IPS-11a (cell line): ENCODE results near the gene GMDS.

Experiments
- H3K4me3 ChIP-seq: one replicate; pipeline ENCODE4 v1.5.1; 2013; ENCODE audit warnings: low read depth, low read length, control low read depth

Gene GMDS

GRCh38 chr6:2181567-2181966 is 63.8 kb downstream of the GMDS start:
- H3K4me3 ChIP-seq: no peak overlapping the region

GRCh38 chr6:2179950-2180349 is 65.5 kb downstream of the GMDS start:
- no peak overlapping the region for H3K4me3 ChIP-seq

DNA sequence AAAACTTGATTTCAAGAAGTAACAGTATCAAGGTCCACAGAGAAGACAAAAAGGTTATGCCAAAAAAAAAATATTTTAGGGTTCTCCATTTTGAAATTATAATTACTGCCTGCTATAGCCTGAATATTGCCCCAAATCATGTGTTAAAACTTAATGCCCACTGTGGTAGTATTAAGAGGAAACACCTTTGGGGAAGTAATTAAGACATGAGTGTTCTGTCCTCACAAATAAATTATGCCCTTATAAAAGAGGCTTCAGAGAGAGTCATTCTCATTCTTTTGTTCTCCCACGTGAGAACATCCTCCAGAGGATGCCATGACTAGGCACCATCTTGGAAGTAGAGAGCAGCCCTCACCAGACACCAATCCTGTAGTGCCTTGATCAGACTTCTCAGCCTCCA is 66.2 kb downstream of the GMDS start:
- no peak overlapping the region for H3K4me3 ChIP-seq

GRCh38 chr6:2178125-2178524 is 67.3 kb downstream of the GMDS start:
- H3K4me3 ChIP-seq: no peak overlapping the region

- H3K4me3 ChIP-seq: no peak overlapping the region
These were observed 69.6 kb downstream of the GMDS start for GRCh38 chr6:2175825-2176224.

GRCh38 chr6:2173203-2173961 is 72.0 kb downstream of the GMDS start:
- no peak overlapping the region for H3K4me3 ChIP-seq

DNA sequence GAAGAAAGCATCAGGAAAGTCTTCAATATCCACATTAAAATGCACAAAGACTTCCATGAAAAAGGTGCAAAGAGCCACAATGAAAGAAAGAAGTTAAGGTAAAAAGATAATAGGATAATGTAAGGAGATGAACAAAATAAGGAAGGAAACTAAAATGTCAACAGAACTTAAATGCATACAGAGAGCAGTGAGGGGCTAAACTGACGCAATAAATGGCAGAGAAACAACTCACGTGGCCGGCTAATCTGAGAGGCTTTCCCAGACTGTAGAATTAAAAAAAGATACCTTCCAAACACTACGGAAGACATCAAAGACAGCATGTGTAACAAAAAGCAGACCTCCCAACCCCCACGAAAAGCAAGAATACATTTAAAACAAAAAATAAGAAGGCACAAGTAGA is 73.7 kb downstream of the GMDS start:
- no peak overlapping the region for H3K4me3 ChIP-seq

DNA sequence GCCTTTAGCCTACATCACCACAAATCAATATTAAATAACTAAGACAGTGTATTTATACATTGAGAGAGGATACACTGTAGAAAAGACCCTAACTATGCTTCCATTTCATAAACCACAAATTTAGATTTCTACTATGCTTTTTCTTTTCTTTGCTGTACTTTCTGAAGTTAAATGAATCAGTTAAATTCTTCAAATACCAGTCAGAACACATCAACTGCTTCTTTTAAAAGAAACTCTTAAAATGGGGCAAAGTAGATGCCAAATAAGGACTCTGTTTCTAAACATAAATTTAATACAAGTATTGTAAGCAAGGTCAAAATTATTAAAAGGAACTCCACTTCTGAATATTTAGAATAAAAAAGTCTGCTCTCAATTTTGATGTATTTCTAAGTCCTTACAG is 76.9 kb downstream of the GMDS start:
- H3K4me3 ChIP-seq: no peak overlapping the region

- H3K4me3 ChIP-seq: no peak overlapping the region
These were observed 78.7 kb downstream of the GMDS start for GRCh38 chr6:2166717-2167116.

DNA sequence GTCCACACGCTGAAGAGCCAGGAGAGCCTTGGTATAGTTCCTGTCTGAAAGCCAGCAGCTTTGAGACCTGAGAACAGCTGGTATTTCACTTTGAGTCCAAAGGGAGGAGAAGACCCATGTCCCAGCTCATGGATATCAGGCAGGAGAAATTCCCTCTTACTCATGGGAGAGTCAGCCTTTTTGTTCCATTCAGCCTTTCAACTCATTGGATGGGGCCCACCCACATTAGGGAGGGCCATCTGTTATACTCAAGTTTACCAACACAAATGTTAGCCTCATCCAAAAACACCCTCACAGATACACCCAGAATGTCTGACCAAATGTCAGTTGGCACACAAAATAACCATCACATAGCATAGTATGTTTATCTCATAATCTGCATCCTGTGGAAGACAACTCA is 80.1 kb downstream of the GMDS start:
- no peak overlapping the region for H3K4me3 ChIP-seq

DNA sequence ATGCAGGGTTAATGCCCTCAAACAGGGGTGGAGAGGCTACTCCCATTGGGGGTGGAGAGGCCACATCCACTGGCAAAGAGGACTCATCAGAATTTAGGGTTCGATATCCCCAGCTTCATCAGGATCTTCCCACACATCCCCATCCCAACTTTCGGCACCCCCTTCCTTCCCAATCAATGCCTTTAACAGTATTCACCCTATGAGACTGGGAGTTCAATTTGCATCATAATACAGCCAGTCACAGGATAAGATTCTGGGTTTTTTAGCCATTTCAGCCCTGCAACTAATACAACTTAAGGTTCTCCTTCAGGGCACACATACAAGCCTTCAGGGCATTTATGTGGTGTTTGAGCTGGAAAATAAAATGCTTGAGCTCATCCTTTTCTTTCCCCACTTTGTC is 80.9 kb downstream of the GMDS start:
- H3K4me3 ChIP-seq: no peak overlapping the region

DNA sequence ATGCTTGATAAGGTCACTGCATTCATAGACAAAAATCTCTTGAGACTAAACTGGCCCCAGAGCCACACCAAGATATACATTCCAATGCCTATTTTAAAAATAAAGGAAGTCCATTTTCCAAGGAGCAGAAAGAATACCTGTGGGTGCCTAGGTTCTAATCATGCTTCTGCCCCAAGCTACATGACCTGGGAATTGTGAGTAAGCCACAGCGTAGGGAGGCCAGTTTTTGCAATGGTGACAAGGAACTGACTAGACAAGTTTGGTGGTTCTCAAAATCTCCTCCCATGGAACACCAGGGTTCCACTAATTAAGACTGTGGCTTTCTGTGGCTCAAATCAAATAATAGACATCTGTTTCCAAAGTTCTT is 83.3 kb downstream of the GMDS start:
- no peak overlapping the region for H3K4me3 ChIP-seq

GRCh38 chr6:2158596-2159271 is 86.7 kb downstream of the GMDS start:
- no peak overlapping the region for H3K4me3 ChIP-seq

DNA sequence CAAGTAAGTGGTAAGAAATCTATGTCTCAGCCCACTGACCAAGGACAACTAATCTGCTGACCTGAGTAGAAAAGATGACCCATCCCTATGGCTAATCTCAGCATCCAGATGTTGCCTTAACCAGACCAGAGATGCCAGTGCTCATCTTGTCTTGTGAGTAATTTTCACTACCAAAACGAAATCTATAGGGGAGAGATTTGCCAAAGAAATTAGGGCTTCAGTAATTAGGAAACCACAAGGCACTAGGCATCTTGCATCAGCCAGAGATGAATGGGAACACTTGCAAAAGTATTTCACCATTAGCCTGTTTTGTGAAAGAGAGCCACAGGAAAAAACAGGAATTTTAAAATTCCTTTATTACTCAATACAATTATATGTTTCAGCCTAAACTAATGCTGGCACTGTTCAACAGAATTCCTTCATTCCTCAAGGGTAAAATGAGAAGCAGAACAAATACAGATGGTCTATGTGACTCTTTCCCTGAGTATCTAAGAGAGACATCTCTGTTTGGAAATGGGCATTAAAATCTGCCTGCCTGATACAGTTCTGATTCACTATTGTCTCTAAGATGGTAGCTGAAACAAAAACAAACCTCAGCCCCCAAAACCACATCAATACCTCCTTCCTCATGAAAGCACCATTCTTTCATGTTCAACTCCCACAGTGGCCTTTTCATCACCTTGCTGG is 87.8 kb downstream of the GMDS start:
- no peak overlapping the region for H3K4me3 ChIP-seq

GRCh38 chr6:2155206-2155605 is 90.2 kb downstream of the GMDS start:
- H3K4me3 ChIP-seq: no peak overlapping the region

- no peak overlapping the region for H3K4me3 ChIP-seq
These were observed 95.9 kb downstream of the GMDS start for GRCh38 chr6:2149361-2150006.

DNA sequence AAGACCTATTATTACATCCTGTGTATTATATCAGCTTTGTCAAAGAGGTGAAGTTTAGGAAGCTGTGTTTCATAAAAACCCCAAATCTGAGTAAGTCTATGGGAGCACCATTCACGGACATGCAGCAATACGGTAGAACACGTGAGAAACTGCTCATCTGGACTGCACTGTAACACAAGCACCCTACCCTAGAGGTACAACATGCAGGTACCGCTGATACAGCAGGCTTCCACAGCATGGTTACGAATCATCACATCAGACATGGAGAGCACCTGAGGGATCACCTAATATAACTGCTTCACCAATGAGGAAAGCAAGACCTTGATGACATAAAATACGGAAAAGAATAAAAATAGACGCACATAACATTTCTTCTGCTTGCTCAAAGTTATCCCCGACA is 96.7 kb downstream of the GMDS start:
- H3K4me3 ChIP-seq: no peak overlapping the region

DNA sequence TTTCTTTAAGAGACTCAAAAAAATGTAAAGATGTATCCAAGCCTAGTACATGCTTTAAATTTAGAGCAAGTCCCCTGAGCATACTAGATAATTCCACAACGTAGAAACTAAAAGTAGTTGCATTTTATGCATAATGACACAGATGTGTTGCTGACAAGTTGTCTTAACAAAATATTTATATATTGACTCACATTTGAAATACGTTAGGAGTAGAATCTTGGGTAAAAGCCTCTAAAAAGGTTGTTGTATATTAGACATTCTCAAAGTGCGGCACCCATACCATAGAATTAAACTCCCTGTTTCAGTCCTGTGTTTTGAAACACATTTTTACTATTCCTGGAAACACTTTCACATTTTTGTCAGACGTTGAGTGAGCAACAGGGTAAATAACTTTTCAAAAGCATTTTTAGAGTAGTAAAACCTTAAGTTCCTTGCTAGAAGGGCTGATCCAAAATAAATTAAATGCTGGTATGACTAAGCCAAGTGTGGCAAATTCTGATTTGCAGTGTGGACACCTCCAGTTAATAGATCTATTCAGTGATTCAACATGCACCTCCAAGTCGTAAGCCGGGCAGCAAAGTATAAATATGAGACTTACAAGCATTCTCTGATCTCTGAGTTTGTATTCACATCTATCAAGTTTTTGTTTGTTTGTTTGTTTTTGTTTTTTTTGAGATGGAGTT is 97.5 kb downstream of the GMDS start:
- H3K4me3 ChIP-seq: no peak overlapping the region

- no peak overlapping the region for H3K4me3 ChIP-seq
These were observed 98.1 kb downstream of the GMDS start for GRCh38 chr6:2147261-2147660.

DNA sequence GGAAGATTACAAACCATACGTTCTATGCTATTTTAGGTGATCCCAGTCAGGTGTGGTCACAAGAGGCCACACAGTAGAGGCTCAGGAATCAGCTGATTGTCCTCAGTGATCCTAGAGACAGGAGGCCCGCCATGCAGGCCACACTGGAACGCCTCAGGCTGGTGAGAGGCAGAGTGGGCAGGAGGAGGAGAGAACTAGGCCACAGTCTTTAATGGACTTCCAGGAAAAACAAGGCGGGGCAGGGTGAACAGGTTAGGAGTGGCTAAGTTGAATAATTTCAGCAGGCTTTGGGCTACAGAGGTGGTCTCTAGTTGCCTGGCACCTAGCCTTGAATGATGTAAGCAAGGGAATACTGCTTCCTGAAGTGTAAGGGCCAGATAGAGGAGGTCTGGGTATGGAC is 101.2 kb downstream of the GMDS start:
- H3K4me3 ChIP-seq: no peak overlapping the region

GRCh38 chr6:2141644-2142290 is 103.6 kb downstream of the GMDS start:
- no peak overlapping the region for H3K4me3 ChIP-seq
